HepG2 (cell line): ENCODE results near the gene UXS1. TPM values are rescaled to one million over a fixed set of nuclear protein-coding genes. Genes with fewer than 3 reads are reported as not detected.

ENCODE experiments used
- ARID2 ChIP-seq: sonication (generic); formaldehyde crosslinking; IDR thresholded peaks from 2 replicates; pipeline ENCODE4 v1.8.1; 2022; ENCODE audit warnings: mild to moderate bottlenecking, missing genetic modification reagents, borderline replicate concordance
- ASH2L ChIP-seq: fragments of 300-600, 200-600 bp; sonication (generic); IDR thresholded peaks from 2 replicates; pipeline ENCODE4 v1.7.0; 2017; ENCODE audit warnings: low read depth, mild to moderate bottlenecking, moderate library complexity, mixed read lengths, low read length; ENCODE audit not compliant: insufficient read length
- CBFB ChIP-seq: sonication (generic); formaldehyde crosslinking; IDR thresholded peaks from 2 replicates; pipeline ENCODE4 v1.4.0; 2020; ENCODE audit warnings: missing genetic modification reagents
- CEBPB ChIP-seq: IDR thresholded peaks from 2 replicates; pipeline ENCODE4 v1.6.1; 2011; ENCODE audit warnings: low read depth, low read length, improper control_type of control experiment, borderline replicate concordance
- CHD2 ChIP-seq: IDR thresholded peaks from 2 replicates; pipeline ENCODE4 v1.6.1; 2011; ENCODE audit warnings: low read depth, low read length, improper control_type of control experiment
- ERF ChIP-seq: IDR thresholded peaks from 2 replicates; pipeline ENCODE4 v1.6.1; 2018; ENCODE audit warnings: missing biosample characterization, missing genetic modification reagents
- ETV6 ChIP-seq: sonication (generic); formaldehyde crosslinking; conservative IDR thresholded peaks from 2 replicates; pipeline ENCODE4 v1.4.0; 2020; ENCODE audit warnings: missing genetic modification reagents
- FOSL2 ChIP-seq: sonication (generic); formaldehyde crosslinking; IDR thresholded peaks from 2 replicates; pipeline ENCODE4 v1.4.0; 2020; ENCODE audit warnings: missing genetic modification reagents
- GABPB1 ChIP-seq: IDR thresholded peaks from 2 replicates; pipeline ENCODE4 v1.6.1; 2016; ENCODE audit warnings: mild to moderate bottlenecking, missing genetic modification reagents, moderate library complexity, missing compliant biosample characterization
- GTF2F1 ChIP-seq: fragments of 150-350 bp; IDR thresholded peaks from 2 replicates; pipeline ENCODE4 v1.6.1; 2014; ENCODE audit warnings: low read length
- HES4 ChIP-seq: sonication (generic); formaldehyde crosslinking; IDR thresholded peaks from 2 replicates; pipeline ENCODE4 v1.9.0; 2021; ENCODE audit warnings: mild to moderate bottlenecking, missing genetic modification reagents, borderline replicate concordance
- HIVEP1 ChIP-seq: sonication (generic); formaldehyde crosslinking; IDR thresholded peaks from 2 replicates; pipeline ENCODE4 v1.4.0; 2020; ENCODE audit warnings: mild to moderate bottlenecking, missing genetic modification reagents
- JARID2 ChIP-seq: sonication (generic); formaldehyde crosslinking; IDR thresholded peaks from 2 replicates; pipeline ENCODE4 v1.8.1; 2023; ENCODE audit warnings: missing genetic modification reagents, inconsistent platforms; ENCODE audit not compliant: insufficient replicate concordance
- KDM1A ChIP-seq: IDR thresholded peaks from 2 replicates; pipeline ENCODE4 v1.6.1; 2016; ENCODE audit warnings: missing compliant biosample characterization
- KLF16 ChIP-seq, 2 experiments: sonication (generic) in 1 of 2; formaldehyde crosslinking in 1 of 2; IDR thresholded peaks; 2 replicates each; pipeline versions ENCODE4 v1.6.1 to v1.8.0; 2016 to 2023; ENCODE audit warnings: missing genetic modification reagents in 2 of 2, missing compliant biosample characterization in 1 of 2
- KMT2A ChIP-seq: sonication (generic); formaldehyde crosslinking; IDR thresholded peaks from 2 replicates; pipeline ENCODE4 v1.4.0; 2020; ENCODE audit warnings: missing genetic modification reagents
- MAX ChIP-seq: IDR thresholded peaks from 2 replicates; pipeline ENCODE4 v1.6.1; 2012; ENCODE audit warnings: inconsistent platforms
- MYC ChIP-seq: sonication (generic); formaldehyde crosslinking; IDR thresholded peaks from 2 replicates; pipeline ENCODE4 v1.9.0; 2021; ENCODE audit warnings: missing genetic modification reagents, borderline replicate concordance
- THRA ChIP-seq: sonication (generic); formaldehyde crosslinking; IDR thresholded peaks from 2 replicates; pipeline ENCODE4 v1.4.0; 2020; ENCODE audit warnings: missing genetic modification reagents, borderline replicate concordance
- ZBTB37 ChIP-seq: sonication (generic); formaldehyde crosslinking; IDR thresholded peaks from 2 replicates; pipeline ENCODE4 v1.4.0; 2020; ENCODE audit warnings: mild to moderate bottlenecking, missing genetic modification reagents
- ZBTB7B ChIP-seq: sonication (generic); formaldehyde crosslinking; IDR thresholded peaks from 2 replicates; pipeline ENCODE4 v1.4.0; 2020; ENCODE audit warnings: missing genetic modification reagents
- ZNF180 ChIP-seq: sonication (generic); formaldehyde crosslinking; IDR thresholded peaks from 2 replicates; pipeline ENCODE4 v1.4.0; 2020; ENCODE audit warnings: low read depth, missing genetic modification reagents, borderline replicate concordance
- ZNF274 ChIP-seq: sonication (generic); formaldehyde crosslinking; IDR thresholded peaks from 2 replicates; pipeline ENCODE4 v1.5.1; 2020; ENCODE audit warnings: mild to moderate bottlenecking, missing genetic modification reagents
- ZNF337 ChIP-seq: sonication (generic); formaldehyde crosslinking; IDR thresholded peaks from 2 replicates; pipeline ENCODE4 v1.5.1; 2020; ENCODE audit warnings: missing genetic modification reagents, low read depth, mild to moderate bottlenecking, borderline replicate concordance
- ZNF414 ChIP-seq: sonication (generic); formaldehyde crosslinking; IDR thresholded peaks from 2 replicates; pipeline ENCODE4 v1.5.0; 2020; ENCODE audit warnings: missing genetic modification reagents
- ZNF451 ChIP-seq: sonication (generic); formaldehyde crosslinking; IDR thresholded peaks from 2 replicates; pipeline ENCODE4 v1.5.0; 2020; ENCODE audit warnings: mild to moderate bottlenecking, missing genetic modification reagents
- ZSCAN9 ChIP-seq: IDR thresholded peaks from 2 replicates; pipeline ENCODE4 v1.6.1; 2016; ENCODE audit warnings: borderline replicate concordance
- polyA plus RNA-seq, 8 experiments: library from polyadenylated mRNA; depleted of rRNA in 3 of 8; stranded (reverse) in 7 of 8; unstranded in 1 of 8; fragments of >200 nt; fragmentation: Illumina TruSeq in 4 of 8; extraction: Trizol in 4 of 8; gene quantifications; 2 replicates each; pipeline versions ENCODE4 v1.2.1 to v1.2.3, GENCODE V29; 2011 to 2016; ENCODE audit warnings: low read depth in 4 of 8, missing spikeins in 1 of 8, mixed read lengths in 1 of 8; ENCODE audit not compliant: insufficient read depth in 1 of 8
- total RNA-seq, 5 experiments: library from RNA; depleted of rRNA; stranded (reverse); fragments of >200 nt; fragmentation: Illumina TruSeq; extraction: Trizol; gene quantifications; 2 replicates each; pipeline ENCODE4 v1.2.3, GENCODE V29; 2016; ENCODE audit warnings: low read depth in 1 of 5

Gene UXS1
- total and polyA plus RNA-seq, 2 of the 13 experiments (the other 11 are each of a cell fraction or from before 2014, with no cell fraction given): 53.3 to 110 TPM

GRCh38 chr2:106192752-106193689 lies 1.1 kb downstream of the UXS1 start (continued):
- TF ChIP-seq JARID2 (CRISPR knock-in tag) (no peak), ERF (CRISPR knock-in tag) (no peak), MAX (peak; percentile 73), ZSCAN9 (CRISPR knock-in tag) (0 out of 2 replicates have a peak, but pooled peaks have one; percentile 8), GABPB1 (CRISPR knock-in tag) (no peak; the same call in 1 of the 2 replicates), HES4 (CRISPR knock-in tag) (0 out of 2 replicates have a peak, but pooled peaks have one; percentile 11), ETV6 (CRISPR knock-in tag) (0 out of 2 replicates have a peak, but pooled peaks have one; percentile 13), HIVEP1 (CRISPR knock-in tag) (0 out of 2 replicates have a peak, but pooled peaks have one; percentile 57), ZNF337 (0 out of 2 replicates have a peak, but pooled peaks have one; percentile 52), ZNF414 (CRISPR knock-in tag) (no peak), ZNF274 (peak; percentile 73; the same call in 1 of the 2 replicates), ASH2L (peak; percentile 82), ZBTB7B (CRISPR knock-in tag) (0 out of 2 replicates have a peak, but pooled peaks have one; percentile 41), THRA (CRISPR knock-in tag) (no peak), CHD2 (no peak), KMT2A (CRISPR knock-in tag) (0 out of 2 replicates have a peak, but pooled peaks have one; percentile 48), GTF2F1 (no peak), FOSL2 (CRISPR knock-in tag) (0 out of 2 replicates have a peak, but pooled peaks have one; percentile 16), ZBTB37 (CRISPR knock-in tag) (no peak), CEBPB (peak; percentile 86), ARID2 (peak; percentile 36; the same call in 1 of the 2 replicates), KLF16 (CRISPR knock-in tag; IDR thresholded peaks at IDR 0.05) (0 out of 4 replicates have a peak, but pooled peaks of 1 of the 2 experiments have one; percentile 10), CBFB (CRISPR knock-in tag) (no peak), MYC (peak; percentile 46; the same call in 1 of the 2 replicates), ZNF180 (CRISPR knock-in tag) (no peak), KDM1A (CRISPR knock-in tag) (0 out of 2 replicates have a peak, but pooled peaks have one; percentile 37), ZNF451 (CRISPR knock-in tag) (peak; percentile 80; the same call in 1 of the 2 replicates)
